ENCODE data around the gene MAPT.

MAPT gene

DNA sequence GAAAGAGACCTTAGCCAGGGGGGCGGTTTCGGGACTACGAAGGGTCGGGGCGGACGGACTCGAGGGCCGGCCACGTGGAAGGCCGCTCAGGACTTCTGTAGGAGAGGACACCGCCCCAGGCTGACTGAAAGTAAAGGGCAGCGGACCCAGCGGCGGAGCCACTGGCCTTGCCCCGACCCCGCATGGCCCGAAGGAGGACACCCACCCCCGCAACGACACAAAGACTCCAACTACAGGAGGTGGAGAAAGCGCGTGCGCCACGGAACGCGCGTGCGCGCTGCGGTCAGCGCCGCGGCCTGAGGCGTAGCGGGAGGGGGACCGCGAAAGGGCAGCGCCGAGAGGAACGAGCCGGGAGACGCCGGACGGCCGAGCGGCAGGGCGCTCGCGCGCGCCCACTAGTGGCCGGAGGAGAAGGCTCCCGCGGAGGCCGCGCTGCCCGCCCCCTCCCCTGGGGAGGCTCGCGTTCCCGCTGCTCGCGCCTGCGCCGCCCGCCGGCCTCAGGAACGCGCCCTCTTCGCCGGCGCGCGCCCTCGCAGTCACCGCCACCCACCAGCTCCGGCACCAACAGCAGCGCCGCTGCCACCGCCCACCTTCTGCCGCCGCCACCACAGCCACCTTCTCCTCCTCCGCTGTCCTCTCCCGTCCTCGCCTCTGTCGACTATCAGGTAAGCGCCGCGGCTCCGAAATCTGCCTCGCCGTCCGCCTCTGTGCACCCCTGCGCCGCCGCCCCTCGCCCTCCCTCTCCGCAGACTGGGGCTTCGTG, at the start of gene MAPT:
Gene MAPT (plus strand): TSS at position 533 of the 763 bp plus-strand sequence. CDS start 67,784 bp downstream, outside the sequence.
- TF ChIP-seq CTCF (IDR thresholded peaks at IDR 0.05) = peak; percentile 94

DNA sequence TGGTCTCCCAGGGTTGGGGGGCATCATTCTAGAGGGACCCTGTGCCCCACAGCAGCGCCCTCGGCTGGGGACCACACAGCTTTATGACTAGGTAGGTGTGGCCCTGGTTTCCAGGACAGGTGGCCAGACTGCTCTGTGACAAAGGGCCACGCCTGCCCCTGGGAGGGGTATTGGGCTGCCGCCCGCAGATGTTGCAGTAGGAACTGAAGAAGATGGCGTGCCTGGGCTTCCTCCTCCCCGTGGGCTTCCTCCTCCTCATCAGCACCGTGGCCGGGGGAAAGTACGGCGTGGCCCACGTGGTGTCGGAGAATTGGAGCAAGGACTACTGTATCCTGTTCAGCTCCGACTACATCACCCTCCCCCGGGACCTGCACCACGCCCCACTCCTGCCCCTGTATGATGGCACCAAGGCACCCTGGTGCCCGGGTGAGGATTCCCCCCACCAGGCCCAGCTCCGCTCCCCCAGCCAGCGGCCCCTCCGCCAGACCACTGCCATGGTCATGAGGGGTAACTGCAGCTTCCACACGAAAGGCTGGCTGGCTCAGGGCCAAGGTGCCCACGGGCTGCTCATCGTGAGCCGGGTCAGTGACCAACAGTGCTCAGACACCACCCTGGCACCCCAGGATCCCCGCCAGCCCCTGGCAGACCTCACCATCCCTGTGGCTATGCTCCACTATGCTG, 49.5 kb upstream of the MAPT start, which contains the start of gene SPPL2C:
Gene SPPL2C (plus strand): TSS at position 187 of the 681 bp plus-strand sequence. CDS start 26 bp downstream, at position 213.
- TF ChIP-seq CTCF (IDR thresholded peaks at IDR 0.05) = no peak

DNA sequence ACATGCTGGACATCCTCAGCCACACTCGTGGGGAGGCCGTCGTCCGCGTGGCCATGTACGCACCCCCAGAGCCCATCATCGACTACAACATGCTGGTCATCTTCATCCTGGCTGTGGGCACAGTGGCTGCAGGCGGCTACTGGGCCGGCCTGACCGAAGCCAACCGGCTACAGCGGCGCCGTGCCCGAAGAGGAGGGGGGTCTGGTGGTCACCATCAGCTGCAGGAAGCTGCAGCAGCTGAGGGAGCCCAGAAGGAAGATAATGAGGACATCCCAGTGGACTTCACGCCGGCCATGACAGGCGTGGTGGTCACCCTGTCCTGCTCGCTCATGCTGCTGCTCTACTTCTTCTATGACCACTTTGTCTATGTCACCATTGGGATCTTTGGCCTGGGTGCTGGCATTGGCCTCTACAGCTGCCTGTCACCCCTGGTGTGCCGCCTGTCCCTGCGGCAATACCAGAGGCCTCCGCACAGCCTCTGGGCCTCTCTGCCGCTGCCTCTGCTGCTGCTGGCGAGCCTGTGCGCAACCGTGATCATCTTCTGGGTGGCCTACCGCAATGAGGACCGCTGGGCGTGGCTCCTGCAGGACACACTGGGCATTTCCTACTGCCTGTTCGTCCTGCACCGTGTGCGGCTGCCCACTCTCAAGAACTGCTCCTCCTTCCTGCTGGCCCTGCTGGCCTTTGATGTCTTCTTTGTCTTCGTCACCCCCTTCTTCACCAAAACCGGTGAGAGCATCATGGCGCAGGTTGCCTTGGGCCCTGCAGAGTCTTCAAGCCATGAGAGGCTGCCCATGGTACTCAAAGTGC, 48.8 kb upstream of the MAPT start:
- no peak for TF ChIP-seq CTCF (IDR thresholded peaks at IDR 0.05)

DNA sequence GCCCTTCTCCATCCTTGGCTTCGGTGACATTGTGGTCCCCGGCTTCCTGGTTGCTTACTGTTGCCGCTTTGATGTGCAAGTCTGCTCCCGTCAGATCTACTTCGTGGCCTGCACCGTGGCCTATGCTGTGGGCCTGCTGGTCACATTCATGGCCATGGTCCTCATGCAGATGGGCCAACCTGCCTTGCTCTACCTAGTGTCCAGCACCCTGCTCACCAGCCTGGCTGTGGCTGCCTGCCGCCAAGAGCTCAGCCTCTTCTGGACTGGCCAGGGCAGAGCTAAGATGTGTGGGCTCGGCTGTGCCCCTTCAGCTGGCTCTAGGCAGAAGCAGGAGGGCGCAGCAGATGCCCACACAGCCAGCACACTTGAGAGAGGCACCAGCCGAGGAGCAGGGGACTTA, 48.1 kb upstream of the MAPT start:
- TF ChIP-seq CTCF (IDR thresholded peaks at IDR 0.05) = no peak

DNA sequence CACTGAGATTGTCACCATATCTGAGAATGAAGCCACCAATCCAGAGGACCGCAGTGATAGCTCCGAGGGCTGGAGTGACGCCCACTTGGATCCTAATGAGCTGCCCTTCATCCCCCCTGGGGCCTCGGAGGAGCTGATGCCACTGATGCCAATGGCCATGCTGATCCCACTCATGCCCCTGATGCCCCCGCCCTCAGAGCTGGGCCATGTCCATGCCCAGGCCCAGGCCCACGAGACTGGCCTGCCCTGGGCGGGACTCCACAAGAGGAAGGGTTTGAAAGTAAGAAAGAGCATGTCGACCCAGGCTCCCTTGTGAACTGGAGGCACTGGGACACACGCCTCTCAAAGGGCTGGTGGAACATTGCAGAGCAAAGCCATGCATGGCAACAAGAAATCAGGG, 47.7 kb upstream of the MAPT start:
- TF ChIP-seq CTCF (IDR thresholded peaks at IDR 0.05) = no peak

GRCh38 chr17:45847101-45847500, 47.3 kb upstream of the MAPT start:
- TF ChIP-seq CTCF (IDR thresholded peaks at IDR 0.05) = no peak

DNA sequence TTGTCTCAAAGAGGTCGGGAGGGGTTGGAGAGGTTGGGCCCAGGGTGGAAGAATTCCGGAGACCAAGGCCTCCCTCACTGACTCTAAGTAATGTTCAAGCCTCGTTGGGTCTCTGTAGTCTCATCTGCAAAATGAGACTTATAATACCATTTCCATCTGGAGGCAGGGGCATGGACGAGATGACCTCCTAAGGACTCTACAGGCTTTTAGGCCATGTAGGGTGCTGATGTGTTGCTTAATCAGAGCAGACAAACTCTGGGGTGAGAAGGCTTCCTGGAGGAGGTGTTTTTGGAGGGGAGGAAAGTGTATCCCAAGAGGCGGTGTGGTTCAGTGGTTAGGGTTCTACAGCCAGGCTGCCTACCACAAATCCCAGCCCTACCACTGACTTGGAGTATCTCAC, 46.6 kb upstream of the MAPT start:
- TF ChIP-seq CTCF (IDR thresholded peaks at IDR 0.05) = no peak

All from LNCAP (cell line).